ENCODE data around the gene EMX2. TPM values are rescaled to one million over a fixed set of nuclear protein-coding genes. Genes with fewer than 3 reads are reported as not detected.

EMX2 gene
- polyA plus RNA-seq, 3 donors, result not detected

- intact Hi-C loops (cut with micrococcal nuclease), result no loop called here
- H3K27me3 Mint-ChIP-seq (ENCODE audit: low read depth in 3 of 3), result peaks cover 94 to 98% (median 97%) of the 10 kb centered on the region in 3 donors
- 4% methylated on average over 64 of the region's 76 CpGs for WGBS (ENCODE audit: insufficient coverage)
- Histone ChIP-seq H3K9ac (ENCODE audit: insufficient read depth, low read length, poor library complexity, severe bottlenecking) (no peak overlapping the region), H3K27ac (ENCODE audit: low read depth in 1 of 2, low read length in 2 of 2) (no peak overlapping the region), H3K4me3 (replicated peaks in 1 of 3; ENCODE audit: low read depth in 2 of 3, low read length in 3 of 3) (no peak overlapping the region), H3K79me2 (ENCODE audit: insufficient read depth, low read length) (no peaks in the 10 kb centered on the region), H3K4me1 (ENCODE audit: control insufficient read depth in 1 of 2, insufficient read depth in 2 of 2, low read length in 2 of 2) (peaks cover 10 to 14% of the 10 kb centered on the region in 2 donors), H3K4me2 (replicated peaks; ENCODE audit: extremely low read depth, low read length, poor library complexity, severe bottlenecking) (no peak overlapping the region), H3K9me3 (replicated peaks in 1 of 2; ENCODE audit: control insufficient read depth in 1 of 2, insufficient read depth in 1 of 2, low read length in 2 of 2) (peaks cover 0 to 66% of the 10 kb centered on the region in 2 donors), H4K20me1 (ENCODE audit: insufficient read depth, low read length) (no peaks in the 10 kb centered on the region), H2AFZ (ENCODE audit: insufficient read depth, low read depth, low read length, poor library complexity, severe bottlenecking) (no peak overlapping the region), H3K27me3 (ENCODE audit: control insufficient read depth in 2 of 2, insufficient read depth in 2 of 2, low read length in 2 of 2) (peaks cover 88 to 99% of the 10 kb centered on the region in 2 donors), H3K36me3 (replicated peaks in 1 of 2; ENCODE audit: control insufficient read depth in 1 of 2, insufficient read depth in 2 of 2, low read length in 2 of 2) (no peaks in the 10 kb centered on the region)
- no peak overlapping the region for H3K27ac Mint-ChIP-seq
- H3K4me3 Mint-ChIP-seq, result peak overlapping the region in 1 of 2 donors; percentile 87
- no peak for TF ChIP-seq CTCF (IDR thresholded peaks at IDR 0.05)
- peaks cover 20% of the 10 kb centered on the region for H3K4me1 Mint-ChIP-seq
- no peaks in the 10 kb centered on the region for H3K36me3 Mint-ChIP-seq
- no peak for DNase-seq
- H3K9me3 Mint-ChIP-seq, result peaks cover 0 to 22% (median 6%) of the 10 kb centered on the region in 7 donors
Observed at GRCh38 chr10:117534321-117535297, 7.9 kb upstream of the EMX2 start.

- H3K27me3 Mint-ChIP-seq (ENCODE audit: low read depth in 3 of 3), result peaks cover 96 to 99% (median 98%) of the 10 kb centered on the region in 3 donors
- Histone ChIP-seq H3K4me3 (replicated peaks in 1 of 3; ENCODE audit: low read depth in 2 of 3, low read length in 3 of 3) (peak overlapping the region in 1 of 3 experiments; percentile 17), H4K20me1 (ENCODE audit: insufficient read depth, low read length) (no peaks in the 10 kb centered on the region), H3K27me3 (ENCODE audit: control insufficient read depth in 2 of 2, insufficient read depth in 2 of 2, low read length in 2 of 2) (peaks cover 92 to 99% of the 10 kb centered on the region in 2 donors), H3K79me2 (ENCODE audit: insufficient read depth, low read length) (no peaks in the 10 kb centered on the region), H3K4me2 (replicated peaks; ENCODE audit: extremely low read depth, low read length, poor library complexity, severe bottlenecking) (peak overlapping the region; percentile 19), H2AFZ (ENCODE audit: insufficient read depth, low read depth, low read length, poor library complexity, severe bottlenecking) (no peak overlapping the region), H3K4me1 (ENCODE audit: control insufficient read depth in 1 of 2, insufficient read depth in 2 of 2, low read length in 2 of 2) (peaks cover 10 to 14% of the 10 kb centered on the region in 2 donors), H3K27ac (ENCODE audit: low read depth in 1 of 2, low read length in 2 of 2) (no peak overlapping the region), H3K36me3 (replicated peaks in 1 of 2; ENCODE audit: control insufficient read depth in 1 of 2, insufficient read depth in 2 of 2, low read length in 2 of 2) (no peaks in the 10 kb centered on the region), H3K9ac (ENCODE audit: insufficient read depth, low read length, poor library complexity, severe bottlenecking) (no peak overlapping the region), H3K9me3 (replicated peaks in 1 of 2; ENCODE audit: control insufficient read depth in 1 of 2, insufficient read depth in 1 of 2, low read length in 2 of 2) (peaks cover 0 to 72% of the 10 kb centered on the region in 2 donors)
- peaks cover 20% of the 10 kb centered on the region for H3K4me1 Mint-ChIP-seq
- no peak overlapping the region for H3K27ac Mint-ChIP-seq
- DNase-seq, result no peak
- intact Hi-C loops (cut with micrococcal nuclease), result no loop called here
- under 1% methylated on average over 48 of the region's 54 CpGs for WGBS (ENCODE audit: insufficient coverage)
- H3K36me3 Mint-ChIP-seq, result no peaks in the 10 kb centered on the region
- peak overlapping the region; percentile 60 to 87 for H3K4me3 Mint-ChIP-seq
- TF ChIP-seq CTCF (IDR thresholded peaks at IDR 0.05), result no peak
- H3K9me3 Mint-ChIP-seq, result peaks cover 0 to 22% (median 6%) of the 10 kb centered on the region in 7 donors
Observed at GRCh38 chr10:117535298-117536071, 7.1 kb upstream of the EMX2 start.

Measured in CD14-positive monocyte (primary cell).